ENCODE results near the gene UST. TPM values are rescaled to one million over a fixed set of nuclear protein-coding genes. Genes with fewer than 3 reads are reported as not detected.

The UST gene
- total RNA-seq, 1 donor, result 13.0 TPM

DNA sequence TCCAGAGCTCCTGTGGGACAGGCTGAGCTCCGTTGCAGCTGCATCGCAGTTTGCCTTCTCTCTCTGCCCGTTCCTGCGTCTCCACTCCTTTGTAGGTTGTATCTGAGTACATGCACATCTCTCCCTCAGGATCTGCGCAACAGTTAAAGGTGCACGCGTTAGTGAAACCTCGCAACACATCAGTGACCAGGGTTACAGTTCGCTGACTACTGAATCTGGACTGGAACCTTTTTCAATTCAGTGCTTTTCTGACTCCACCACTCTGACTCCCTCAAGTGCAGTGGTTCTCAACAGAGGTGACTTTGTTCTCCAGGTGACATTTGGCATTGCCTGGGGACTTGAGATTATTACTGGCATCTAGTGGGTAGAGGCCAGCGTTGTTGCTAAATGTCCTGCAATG, 44.0 kb downstream of the UST start:
- no peak for DNase-seq (ENCODE audit: low read depth)
- TF ChIP-seq, protein P1, sequence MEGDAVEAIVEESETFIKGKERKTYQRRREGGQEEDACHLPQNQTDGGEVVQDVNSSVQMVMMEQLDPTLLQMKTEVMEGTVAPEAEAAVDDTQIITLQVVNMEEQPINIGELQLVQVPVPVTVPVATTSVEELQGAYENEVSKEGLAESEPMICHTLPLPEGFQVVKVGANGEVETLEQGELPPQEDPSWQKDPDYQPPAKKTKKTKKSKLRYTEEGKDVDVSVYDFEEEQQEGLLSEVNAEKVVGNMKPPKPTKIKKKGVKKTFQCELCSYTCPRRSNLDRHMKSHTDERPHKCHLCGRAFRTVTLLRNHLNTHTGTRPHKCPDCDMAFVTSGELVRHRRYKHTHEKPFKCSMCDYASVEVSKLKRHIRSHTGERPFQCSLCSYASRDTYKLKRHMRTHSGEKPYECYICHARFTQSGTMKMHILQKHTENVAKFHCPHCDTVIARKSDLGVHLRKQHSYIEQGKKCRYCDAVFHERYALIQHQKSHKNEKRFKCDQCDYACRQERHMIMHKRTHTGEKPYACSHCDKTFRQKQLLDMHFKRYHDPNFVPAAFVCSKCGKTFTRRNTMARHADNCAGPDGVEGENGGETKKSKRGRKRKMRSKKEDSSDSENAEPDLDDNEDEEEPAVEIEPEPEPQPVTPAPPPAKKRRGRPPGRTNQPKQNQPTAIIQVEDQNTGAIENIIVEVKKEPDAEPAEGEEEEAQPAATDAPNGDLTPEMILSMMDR (IDR thresholded peaks at IDR 0.05; ENCODE audit: insufficient read depth, low read depth, low read length), result no peak
- no peak overlapping the region for H3K4me3 ChIP-seq (ENCODE audit: low read depth, low read length)

DNA sequence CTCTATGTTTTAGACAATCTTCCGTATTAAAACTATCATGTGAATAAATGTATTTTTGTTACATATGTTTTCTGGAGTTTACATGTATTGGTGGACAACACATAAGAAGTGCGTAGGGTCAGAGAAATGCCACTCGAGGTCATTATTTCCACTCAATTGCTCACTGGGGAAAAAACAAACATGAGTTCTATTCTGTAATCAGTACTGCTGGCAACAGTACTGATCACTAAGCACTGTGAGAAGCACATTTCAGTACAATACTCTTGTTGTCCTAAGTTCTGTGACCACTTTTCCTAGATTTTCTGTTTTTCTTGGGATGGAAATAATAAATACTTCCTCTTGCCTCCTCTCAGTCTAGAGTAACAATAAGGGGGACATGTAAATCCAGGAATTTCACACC, 44.5 kb downstream of the UST start:
- TF ChIP-seq, protein P1 (IDR thresholded peaks at IDR 0.05; ENCODE audit: insufficient read depth, low read depth, low read length), result no peak
- no peak for DNase-seq (ENCODE audit: low read depth)
- H3K4me3 ChIP-seq (ENCODE audit: low read depth, low read length), result no peak overlapping the region

DNA sequence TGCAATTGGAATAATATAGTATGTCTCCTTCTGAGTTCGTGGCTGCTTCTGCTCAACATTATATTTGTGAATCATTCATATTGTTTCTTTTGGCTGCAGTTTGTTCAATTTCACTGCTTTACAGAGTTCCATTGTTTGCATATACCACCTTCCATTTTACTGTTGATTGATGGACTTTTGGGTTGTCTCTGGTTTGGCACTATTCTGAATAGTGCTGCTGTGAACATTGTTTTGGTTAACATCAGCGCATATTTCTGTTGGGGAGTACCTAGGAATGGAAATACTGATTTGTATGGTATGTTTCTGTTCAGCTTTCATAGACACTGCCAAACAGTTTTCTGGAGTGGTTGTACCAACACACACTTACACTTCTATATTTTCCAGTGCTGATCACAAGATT, 46.9 kb downstream of the UST start:
- DNase-seq (ENCODE audit: low read depth), result no peak
- TF ChIP-seq, protein P1 (IDR thresholded peaks at IDR 0.05; ENCODE audit: insufficient read depth, low read depth, low read length), result no peak
- no peak overlapping the region for H3K4me3 ChIP-seq (ENCODE audit: low read depth, low read length)

DNA sequence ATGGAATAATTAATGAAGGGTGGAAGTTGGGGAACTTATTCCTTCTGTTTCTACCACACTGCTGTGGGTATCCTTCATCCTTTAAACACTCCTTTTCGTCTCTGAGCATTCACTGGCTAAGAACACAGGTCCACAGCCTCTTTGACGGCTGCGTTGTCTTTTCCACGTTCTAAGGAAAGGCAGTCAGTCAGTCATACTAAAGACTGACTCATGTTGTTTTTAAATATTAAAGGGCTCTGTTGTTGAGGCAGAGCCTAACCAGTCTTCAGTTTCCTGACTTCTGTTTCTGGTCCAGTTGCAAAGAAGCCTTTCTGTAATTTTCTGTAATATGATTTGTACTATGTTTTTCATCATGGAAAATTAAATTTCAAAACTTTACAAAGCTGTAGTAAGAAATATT, 48.0 kb downstream of the UST start:
- H3K4me3 ChIP-seq (ENCODE audit: low read depth, low read length), result no peak overlapping the region
- DNase-seq (ENCODE audit: low read depth), result no peak
- TF ChIP-seq, protein P1 (IDR thresholded peaks at IDR 0.05; ENCODE audit: insufficient read depth, low read depth, low read length), result no peak

DNA sequence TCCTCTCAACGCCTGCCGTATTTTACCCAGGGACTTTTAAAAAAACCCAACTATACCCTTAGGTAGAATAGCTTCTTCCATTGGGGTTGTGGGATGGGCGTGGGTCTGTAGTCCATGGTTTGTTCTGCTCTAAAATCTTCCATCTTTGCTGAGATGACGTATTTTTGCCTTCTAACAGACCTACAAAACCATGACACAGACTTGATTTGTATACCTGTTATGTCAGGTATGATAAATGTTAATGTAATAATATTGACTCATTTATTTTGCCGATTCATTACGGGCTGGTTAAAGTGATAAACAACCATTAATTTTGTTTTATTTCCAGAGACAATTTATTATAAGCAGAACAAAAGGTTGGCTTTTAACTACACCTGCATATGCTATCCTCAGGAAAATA, 48.7 kb downstream of the UST start:
- no peak for DNase-seq (ENCODE audit: low read depth)
- TF ChIP-seq, protein P1 (IDR thresholded peaks at IDR 0.05; ENCODE audit: insufficient read depth, low read depth, low read length), result no peak
- H3K4me3 ChIP-seq (ENCODE audit: low read depth, low read length), result no peak overlapping the region

DNA sequence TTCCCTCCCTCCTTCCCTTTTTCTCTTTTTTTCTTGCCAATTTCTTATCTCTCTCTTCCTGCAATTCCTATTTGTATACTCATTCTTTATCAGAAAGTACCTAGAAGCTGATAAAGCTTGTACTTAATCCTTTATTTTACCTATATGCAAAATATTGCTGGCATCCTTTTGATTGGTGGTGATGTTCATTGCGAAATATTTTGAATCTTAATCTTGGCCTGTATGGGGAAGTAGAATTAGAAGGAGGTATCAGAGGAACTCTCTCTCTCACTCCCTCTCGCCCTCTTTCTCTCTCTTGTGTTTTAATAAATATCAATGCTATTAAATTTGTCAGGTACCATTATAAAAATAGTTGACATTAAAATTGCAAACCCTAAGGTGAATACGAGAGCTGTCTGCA, 52.8 kb downstream of the UST start:
- no peak for DNase-seq (ENCODE audit: low read depth)
- TF ChIP-seq, protein P1 (IDR thresholded peaks at IDR 0.05; ENCODE audit: insufficient read depth, low read depth, low read length), result no peak
- H3K4me3 ChIP-seq (ENCODE audit: low read depth, low read length), result no peak overlapping the region

DNA sequence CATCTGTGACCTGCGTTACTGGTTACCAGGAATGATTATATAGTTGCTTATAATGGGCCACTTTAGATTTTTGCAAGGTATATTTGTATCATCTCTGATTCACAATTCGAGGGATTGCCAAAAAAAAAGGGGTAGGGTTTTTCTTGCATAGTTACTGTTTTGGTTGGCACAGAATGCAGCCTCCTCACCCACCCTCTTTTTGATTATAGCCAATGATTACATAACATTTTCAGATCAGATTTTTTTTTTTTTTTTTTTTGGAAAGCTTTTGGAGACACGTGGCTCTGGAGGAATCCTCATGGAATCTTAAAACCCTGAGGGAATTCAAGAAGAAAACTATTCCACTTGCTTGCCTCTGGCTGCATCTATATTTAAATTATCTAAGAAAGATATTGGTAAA, 53.7 kb downstream of the UST start:
- H3K4me3 ChIP-seq (ENCODE audit: low read depth, low read length), result no peak overlapping the region
- DNase-seq (ENCODE audit: low read depth), result no peak
- TF ChIP-seq, protein P1 (IDR thresholded peaks at IDR 0.05; ENCODE audit: insufficient read depth, low read depth, low read length), result no peak
